Peyer's patch (tissue), 4 donors: Measurements from ENCODE around the gene USP6.
"Not testable (repeated sequence)": the region's sequence is repeated elsewhere in the genome, so short reads cannot be mapped to it uniquely, and the experiment has no call there.

Experiments
- CTCF ChIP-seq, 6 experiments: fragments of 450-650 bp in 4 of 6; fragments of 200-600 bp in 2 of 6; sonication (generic) in 1 of 6; IDR thresholded peaks; one replicate each; pipeline ENCODE4 v1.5.1; 2017 to 2019; ENCODE audit warnings: antibody characterized with exemption in 6 of 6, mild to moderate bottlenecking in 3 of 6, moderate library complexity in 1 of 6
- POLR2A ChIP-seq, 2 donors: fragments of 450-650 bp; IDR thresholded peaks; one replicate each; pipeline ENCODE4 v1.5.1; 2017; ENCODE audit warnings: antibody characterized with exemption in 2 of 2, mild to moderate bottlenecking in 2 of 2, moderate library complexity in 2 of 2

GRCh38 chr17:5175027-5175426 is 59.2 kb downstream of the USP6 start:
- not testable (repeated sequence) for TF ChIP-seq CTCF, POLR2A (IDR thresholded peaks at IDR 0.05)
